Measurements from ENCODE around the gene SORCS1.

SORCS1 gene

GRCh38 chr10:107103174-107104025 lies 61.1 kb downstream of the SORCS1 start:
- no peak for DNase-seq

GRCh38 chr10:107098326-107098725 lies 66.2 kb downstream of the SORCS1 start:
- no peak for DNase-seq

- DNase-seq: no peak
Observed at GRCh38 chr10:107094824-107095522, 69.5 kb downstream of the SORCS1 start.

GRCh38 chr10:107092321-107092720 lies 72.2 kb downstream of the SORCS1 start:
- no peak for DNase-seq

- DNase-seq: no peak
Observed at GRCh38 chr10:107091126-107091525, 73.4 kb downstream of the SORCS1 start.

- DNase-seq: no peak
Observed at GRCh38 chr10:107085665-107086525, 78.6 kb downstream of the SORCS1 start.

GRCh38 chr10:107083388-107084009 lies 81.0 kb downstream of the SORCS1 start:
- no peak for DNase-seq

- no peak for DNase-seq
Observed at GRCh38 chr10:107081644-107082043, 82.9 kb downstream of the SORCS1 start.

GRCh38 chr10:107075117-107075516 lies 89.4 kb downstream of the SORCS1 start:
- DNase-seq: no peak

- no peak for DNase-seq
Observed at GRCh38 chr10:107072786-107073185, 91.7 kb downstream of the SORCS1 start.

GRCh38 chr10:107072028-107072427 lies 92.5 kb downstream of the SORCS1 start:
- DNase-seq: peak in 1 of 4 experiments; percentile 5

GRCh38 chr10:107071301-107071700 lies 93.2 kb downstream of the SORCS1 start:
- no peak for DNase-seq

GRCh38 chr10:107067843-107068242 lies 96.7 kb downstream of the SORCS1 start:
- DNase-seq: no peak

GRCh38 chr10:107064075-107064474 lies 100.4 kb downstream of the SORCS1 start:
- DNase-seq: no peak

GRCh38 chr10:107059872-107060271 lies 104.6 kb downstream of the SORCS1 start:
- no peak for DNase-seq

- no peak for DNase-seq
Observed at GRCh38 chr10:107059068-107059804, 105.3 kb downstream of the SORCS1 start.

- DNase-seq: no peak
Observed at GRCh38 chr10:107058331-107058730, 106.2 kb downstream of the SORCS1 start.

- DNase-seq: no peak
Observed at GRCh38 chr10:107056182-107056581, 108.3 kb downstream of the SORCS1 start.

GRCh38 chr10:107054469-107055156 lies 109.9 kb downstream of the SORCS1 start:
- no peak for DNase-seq

GRCh38 chr10:107051769-107052168 lies 112.7 kb downstream of the SORCS1 start:
- DNase-seq: no peak

GRCh38 chr10:107043461-107043860 lies 121.0 kb downstream of the SORCS1 start:
- DNase-seq: no peak

Measured in suppressor macrophage (primary cell).